GM19467 (cell line): Measurements from ENCODE around the gene CBLN3.

Experiments
- ATAC-seq: cut with Tn5 transposase; IDR thresholded peaks from one replicate; pipeline ENCODE4 v1.9.1; 2021; ENCODE audit warnings: mild to moderate bottlenecking, moderate library complexity; ENCODE audit not compliant: unreplicated experiment

CBLN3 gene

GRCh38 chr14:24385524-24385923, 43.9 kb downstream of the CBLN3 start:
- ATAC-seq = no peak

- ATAC-seq = no peak
Measured at GRCh38 chr14:24384169-24384568, 45.3 kb downstream of the CBLN3 start.

DNA sequence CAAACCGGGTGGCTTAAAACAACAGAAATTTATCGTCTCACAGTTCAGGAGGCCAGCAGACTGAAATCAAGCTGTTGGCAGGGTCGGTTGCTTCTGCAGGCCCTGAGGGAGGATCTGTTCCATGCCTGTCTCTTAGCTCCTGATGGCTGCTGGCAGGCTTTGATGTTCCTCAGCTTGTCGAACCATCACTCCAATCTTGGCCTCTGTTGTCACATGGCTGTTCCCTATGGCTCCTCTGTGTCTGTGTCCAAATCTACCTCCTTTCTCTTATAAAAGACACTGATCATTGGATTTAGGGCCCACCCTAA, 47.5 kb downstream of the CBLN3 start:
- ATAC-seq = no peak

- ATAC-seq = no peak
Measured at GRCh38 chr14:24381363-24382063, 48.0 kb downstream of the CBLN3 start.

DNA sequence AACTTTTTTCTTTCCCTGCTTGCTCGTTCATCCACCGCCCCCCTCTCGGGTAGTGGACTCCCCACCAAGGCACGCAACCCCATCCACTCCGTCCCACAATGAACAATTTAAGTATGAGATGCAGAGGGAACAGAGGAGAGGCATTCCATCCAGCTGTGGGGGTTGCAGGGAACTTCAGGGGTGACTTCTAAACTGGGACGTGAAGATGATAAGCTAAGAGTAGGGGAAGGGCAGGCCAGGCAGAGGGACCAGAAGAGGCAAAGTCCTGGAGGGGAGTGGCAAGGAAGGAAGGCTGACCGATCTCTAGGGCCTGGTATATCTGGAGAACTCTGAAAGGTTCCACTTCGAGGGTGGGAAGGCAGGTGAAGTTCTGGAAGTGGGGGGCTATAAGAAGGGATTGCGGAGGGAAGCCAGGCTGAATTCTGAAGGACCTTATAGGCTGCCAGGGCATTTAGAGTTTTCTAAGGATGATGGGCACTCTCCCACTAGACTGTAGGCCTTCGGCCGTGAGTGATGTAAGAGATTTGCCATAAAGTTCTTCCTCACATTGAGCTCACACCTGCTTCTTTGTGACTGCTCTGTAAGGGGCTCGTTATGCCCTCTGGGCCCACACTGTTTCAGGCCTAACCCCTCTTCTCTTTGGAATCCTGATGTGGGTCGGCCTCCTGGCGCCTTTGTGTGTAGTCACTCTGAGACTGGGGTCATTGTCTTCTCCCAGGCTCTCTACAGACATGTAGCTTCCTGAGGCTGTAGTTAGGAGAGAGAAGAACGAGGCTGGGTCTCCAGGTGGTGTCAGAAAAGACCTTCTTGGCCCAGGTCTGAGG, 49.3 kb downstream of the CBLN3 start:
- ATAC-seq = no peak

- ATAC-seq = no peak
Measured at GRCh38 chr14:24378981-24379906, 50.2 kb downstream of the CBLN3 start.

DNA sequence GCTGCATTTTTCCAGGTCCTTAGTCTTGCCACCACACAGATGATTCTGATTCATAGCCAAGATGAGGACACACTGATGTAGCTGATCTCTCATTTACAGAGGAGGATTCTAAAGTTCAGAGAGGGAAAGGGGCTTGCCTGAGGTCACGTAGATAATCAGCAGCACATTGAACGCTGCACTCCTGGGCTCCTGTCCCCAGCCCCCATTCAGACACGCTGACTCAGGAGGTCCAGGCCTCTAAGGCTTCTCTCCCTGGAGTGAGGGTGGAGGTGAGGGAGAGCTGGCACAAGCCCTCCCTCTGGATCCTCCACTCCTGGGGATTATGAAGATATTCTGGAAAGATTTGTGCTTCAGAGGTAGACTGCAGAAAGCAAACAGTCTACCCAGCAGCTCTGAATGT, 51.1 kb downstream of the CBLN3 start:
- ATAC-seq = no peak

GRCh38 chr14:24377657-24378056, 51.8 kb downstream of the CBLN3 start:
- ATAC-seq = no peak

- ATAC-seq = no peak
Measured at GRCh38 chr14:24377126-24377525, 52.3 kb downstream of the CBLN3 start.
